ENCODE measurements around the gene HECW1.

- TF ChIP-seq CTCF (IDR thresholded peaks at IDR 0.05), result no peak
- no peak for TF ChIP-seq POLR2A (IDR thresholded peaks at IDR 0.05)
These were observed 496.6 kb downstream of the HECW1 start for GRCh38 chr7:43609097-43609496.
